RPMI7951 (cell line): ENCODE data around the gene IFT172. TPM values are rescaled to one million over a fixed set of nuclear protein-coding genes. Genes with fewer than 3 reads are reported as not detected.

Source experiments
- DNase-seq: peaks from one replicate; pipeline ENCODE4 v3.0.0-alpha.2; 2012; ENCODE audit warnings: low read depth
- total RNA-seq: library from RNA; depleted of rRNA; stranded (reverse); fragments of >200 nt; shearing (Covaris generic); gene quantifications from 2 replicates; pipeline ENCODE4 v1.2.3, GENCODE V29; 2014

The IFT172 gene
- total RNA-seq, 1 experiment from 2014 or later, result 20.5 TPM

GRCh38 chr2:27494944-27495554, 5.5 kb upstream of the IFT172 start, which contains the start of gene FNDC4:
Gene FNDC4, minus strand, starts transcription at chr2:27495200. Its CDS starts 521 bp downstream, at chr2:27494679.
- DNase-seq, result peak; percentile 18

DNA sequence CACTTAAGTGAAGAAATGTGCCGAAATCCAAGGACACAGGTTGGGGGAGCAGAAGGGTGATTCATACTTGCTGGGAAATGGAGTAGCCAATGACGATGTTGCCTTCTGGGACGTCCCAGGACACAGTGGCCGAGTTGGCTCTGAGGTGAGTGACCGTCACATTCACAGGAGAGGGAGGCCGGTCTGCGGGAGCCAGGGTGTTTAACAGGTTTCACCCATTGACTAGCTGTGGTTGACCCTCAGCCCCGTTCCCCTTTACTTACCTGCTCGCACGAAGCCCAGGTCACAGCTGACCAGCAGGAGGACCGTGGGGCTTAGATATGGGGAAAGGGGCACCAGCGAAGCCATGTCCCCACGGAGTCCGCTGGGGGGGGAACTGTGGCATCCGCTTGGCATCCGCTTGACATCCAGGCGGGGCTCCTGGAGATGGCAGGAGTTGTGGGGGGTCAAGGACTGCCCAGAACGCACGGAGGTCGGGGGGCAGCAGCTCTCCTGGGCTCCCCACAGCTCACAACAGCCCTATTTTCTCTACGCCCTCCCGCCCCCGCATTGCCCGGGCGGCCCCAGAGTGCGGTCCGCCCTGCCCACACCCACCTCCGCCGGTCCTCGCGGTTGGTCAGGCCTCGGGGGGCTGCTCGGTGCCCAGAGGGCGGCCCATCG, 4.9 kb upstream of the IFT172 start:
- peak; percentile 16 for DNase-seq

- no peak for DNase-seq
These were observed 4.4 kb upstream of the IFT172 start for GRCh38 chr2:27493948-27494283.

DNA sequence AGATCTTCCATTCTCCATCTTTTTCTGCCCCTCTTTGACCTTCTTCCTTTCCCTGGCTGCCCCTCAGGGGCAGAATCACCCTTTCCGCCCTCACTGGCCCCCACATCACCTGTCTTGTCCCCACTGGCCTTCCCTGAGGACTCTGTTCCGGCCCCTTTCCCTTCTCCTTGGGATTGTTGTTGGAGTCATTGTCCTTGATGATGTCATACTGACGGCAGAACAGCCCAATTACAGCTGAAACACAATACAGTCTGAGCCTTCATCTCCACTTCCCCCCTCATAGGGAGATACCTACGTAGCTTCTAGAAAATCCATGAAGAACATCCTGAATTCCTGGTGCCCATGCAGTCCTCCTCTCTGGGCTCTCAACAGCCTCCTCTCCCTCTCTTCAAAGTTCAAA, 3.0 kb upstream of the IFT172 start:
- no peak for DNase-seq

GRCh38 chr2:27489118-27489497, 435 bp downstream of the IFT172 start:
- DNase-seq, result peak; percentile 33

DNA sequence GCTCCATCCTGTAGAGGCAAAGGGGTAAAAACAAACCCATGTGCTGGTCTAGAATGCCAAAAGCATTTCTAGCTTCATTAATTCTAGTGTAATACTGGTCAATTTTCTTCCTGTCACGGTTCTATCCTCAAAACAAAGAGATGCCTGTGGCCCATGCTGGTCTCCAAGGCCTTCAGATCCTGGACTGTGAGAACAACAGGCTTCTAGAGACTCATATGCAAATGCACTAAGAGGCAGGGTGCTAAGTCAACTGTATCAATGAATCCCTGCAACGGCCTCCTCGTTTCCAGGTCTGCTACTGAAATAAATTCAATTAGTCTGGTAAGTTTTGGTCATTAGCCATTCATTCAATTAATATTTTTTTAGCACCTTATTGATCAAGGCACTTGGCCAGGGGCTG, 4.0 kb downstream of the IFT172 start:
- no peak for DNase-seq

DNA sequence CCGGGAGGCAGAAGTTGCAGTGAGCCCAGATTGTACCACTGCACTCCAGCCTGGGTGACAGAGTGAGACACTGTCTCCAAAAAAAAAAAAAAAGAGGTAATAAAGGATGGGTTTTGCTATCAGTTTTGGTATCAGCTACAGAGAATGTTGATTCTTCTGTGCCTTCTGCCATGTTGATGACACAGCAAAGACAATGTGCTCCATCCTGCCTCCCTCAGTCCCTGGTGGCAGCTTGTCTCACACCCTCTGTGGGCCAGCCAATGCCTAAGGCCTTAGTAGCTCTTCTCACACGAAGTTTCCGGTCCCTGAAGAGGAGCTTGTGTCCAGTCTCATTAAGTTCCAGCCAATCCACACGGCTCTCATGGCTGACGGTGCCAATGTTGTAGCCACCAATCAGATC, 17.6 kb downstream of the IFT172 start:
- DNase-seq, result no peak

DNA sequence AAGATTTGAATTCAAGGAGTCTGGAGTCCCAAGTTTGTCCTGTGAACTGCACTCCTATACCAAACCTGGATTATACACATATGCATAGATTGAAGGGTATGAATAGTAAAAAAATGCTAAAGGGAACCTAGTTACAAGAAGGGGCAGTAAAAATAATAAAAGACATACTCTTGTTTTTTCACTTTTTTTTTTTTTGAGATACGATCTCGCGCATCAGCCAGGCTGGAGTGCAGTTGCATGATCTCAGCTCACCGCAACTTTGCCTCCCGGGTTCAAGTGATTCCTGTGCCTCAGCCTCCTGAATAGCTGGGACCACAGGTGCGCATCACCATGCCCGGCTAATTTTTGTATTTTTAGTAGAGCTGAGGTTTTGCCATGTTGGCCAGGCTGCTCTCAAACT, 25.1 kb downstream of the IFT172 start:
- DNase-seq, result no peak

GRCh38 chr2:27461118-27461517, 28.4 kb downstream of the IFT172 start:
- DNase-seq, result no peak

- DNase-seq, result no peak
These were observed 35.6 kb downstream of the IFT172 start for GRCh38 chr2:27453968-27454367.

- no peak for DNase-seq
These were observed 38.4 kb downstream of the IFT172 start for GRCh38 chr2:27451095-27451494.

DNA sequence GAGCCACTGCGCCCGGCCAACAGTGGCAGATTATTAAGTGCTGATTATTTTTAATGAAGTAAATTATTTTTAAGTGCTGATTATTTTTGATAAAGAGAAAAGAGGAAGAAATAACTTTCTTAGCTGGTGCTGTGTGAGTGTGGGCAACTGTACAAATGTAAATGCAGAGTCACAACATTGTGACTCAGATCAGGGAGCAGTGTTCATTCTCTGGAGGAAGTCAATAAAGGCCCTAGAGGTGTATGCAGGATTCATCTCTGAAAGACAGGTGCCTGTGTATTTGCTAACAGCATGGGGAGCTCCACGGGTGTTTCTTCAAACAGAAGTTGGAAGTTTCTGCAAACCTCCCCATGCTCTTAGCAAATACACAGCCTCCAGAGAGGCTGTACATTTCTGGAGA, 41.2 kb downstream of the IFT172 start:
- no peak for DNase-seq

DNA sequence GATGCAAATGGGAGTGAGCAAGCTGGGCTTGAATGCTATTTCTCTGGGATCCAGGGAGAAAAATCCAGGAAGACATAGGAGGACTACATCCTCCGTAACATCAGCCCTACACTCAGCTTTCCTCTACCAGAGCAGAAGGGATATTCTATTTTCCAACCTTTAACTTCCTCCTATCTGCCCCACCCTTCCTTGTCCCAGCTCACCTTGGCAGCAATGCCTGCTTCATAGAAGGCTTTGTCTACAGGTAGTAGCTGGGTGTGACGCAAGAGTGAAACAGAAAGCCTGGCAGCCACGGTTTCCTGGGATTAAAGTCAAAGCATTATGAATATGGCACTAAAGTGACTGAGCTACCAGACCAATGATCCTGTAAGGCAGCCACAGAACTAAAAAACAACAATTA, 43.5 kb downstream of the IFT172 start:
- DNase-seq, result no peak

DNA sequence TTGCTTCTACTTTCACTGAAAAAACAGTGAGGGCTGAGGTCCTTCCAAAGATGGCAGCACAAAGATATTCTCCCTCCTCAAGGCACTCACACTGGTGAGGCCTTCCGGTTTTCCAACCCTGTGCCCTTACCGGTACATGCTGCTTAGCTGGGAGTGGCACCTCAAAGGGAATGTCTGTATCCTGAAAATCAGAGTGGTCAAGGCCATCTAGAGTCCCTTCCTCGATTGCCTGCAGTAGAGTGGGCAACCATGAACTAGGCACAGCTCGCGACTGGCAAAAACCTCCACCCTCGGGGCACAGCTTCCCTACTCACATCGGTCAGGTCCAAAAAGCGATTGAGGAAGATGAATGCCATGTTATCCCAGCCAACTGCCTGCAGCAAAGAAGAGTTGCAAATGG, 43.9 kb downstream of the IFT172 start:
- no peak for DNase-seq

DNA sequence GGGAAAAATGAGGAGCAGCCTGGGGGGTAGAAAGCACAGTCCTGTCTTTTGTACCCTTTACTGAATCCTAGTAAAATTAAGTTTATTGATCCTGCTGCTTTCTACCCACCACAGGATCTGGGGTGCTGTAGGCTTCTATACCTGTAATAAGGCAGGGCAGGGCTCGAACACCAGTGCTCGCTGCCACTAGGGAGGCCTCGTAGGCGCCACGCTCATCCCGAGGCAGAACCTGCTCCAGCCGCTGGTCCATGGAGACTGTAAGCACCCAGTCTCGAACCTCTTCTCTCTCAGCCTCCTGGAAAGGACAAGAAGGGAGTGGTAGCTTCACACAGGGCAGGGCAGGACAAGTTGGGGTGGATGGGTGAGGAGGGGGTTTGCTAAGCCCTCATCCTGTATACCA, 44.4 kb downstream of the IFT172 start:
- DNase-seq, result no peak

DNA sequence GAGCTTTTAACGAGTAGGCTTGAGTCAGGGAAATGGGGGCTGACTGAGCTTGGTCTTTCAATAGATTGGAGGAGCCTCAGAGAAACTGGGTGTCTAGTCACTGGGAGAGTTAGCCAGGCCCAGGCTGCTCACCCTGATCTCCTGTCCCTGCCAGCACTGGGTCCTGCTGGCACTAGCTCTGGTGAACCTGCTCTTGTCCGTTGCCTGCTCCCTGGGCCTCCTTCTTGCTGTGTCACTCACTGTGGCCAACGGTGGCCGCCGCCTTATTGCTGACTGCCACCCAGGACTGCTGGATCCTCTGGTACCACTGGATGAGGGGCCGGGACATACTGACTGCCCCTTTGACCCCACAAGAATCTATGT, 46.6 kb downstream of the IFT172 start:
- no peak for DNase-seq

DNA sequence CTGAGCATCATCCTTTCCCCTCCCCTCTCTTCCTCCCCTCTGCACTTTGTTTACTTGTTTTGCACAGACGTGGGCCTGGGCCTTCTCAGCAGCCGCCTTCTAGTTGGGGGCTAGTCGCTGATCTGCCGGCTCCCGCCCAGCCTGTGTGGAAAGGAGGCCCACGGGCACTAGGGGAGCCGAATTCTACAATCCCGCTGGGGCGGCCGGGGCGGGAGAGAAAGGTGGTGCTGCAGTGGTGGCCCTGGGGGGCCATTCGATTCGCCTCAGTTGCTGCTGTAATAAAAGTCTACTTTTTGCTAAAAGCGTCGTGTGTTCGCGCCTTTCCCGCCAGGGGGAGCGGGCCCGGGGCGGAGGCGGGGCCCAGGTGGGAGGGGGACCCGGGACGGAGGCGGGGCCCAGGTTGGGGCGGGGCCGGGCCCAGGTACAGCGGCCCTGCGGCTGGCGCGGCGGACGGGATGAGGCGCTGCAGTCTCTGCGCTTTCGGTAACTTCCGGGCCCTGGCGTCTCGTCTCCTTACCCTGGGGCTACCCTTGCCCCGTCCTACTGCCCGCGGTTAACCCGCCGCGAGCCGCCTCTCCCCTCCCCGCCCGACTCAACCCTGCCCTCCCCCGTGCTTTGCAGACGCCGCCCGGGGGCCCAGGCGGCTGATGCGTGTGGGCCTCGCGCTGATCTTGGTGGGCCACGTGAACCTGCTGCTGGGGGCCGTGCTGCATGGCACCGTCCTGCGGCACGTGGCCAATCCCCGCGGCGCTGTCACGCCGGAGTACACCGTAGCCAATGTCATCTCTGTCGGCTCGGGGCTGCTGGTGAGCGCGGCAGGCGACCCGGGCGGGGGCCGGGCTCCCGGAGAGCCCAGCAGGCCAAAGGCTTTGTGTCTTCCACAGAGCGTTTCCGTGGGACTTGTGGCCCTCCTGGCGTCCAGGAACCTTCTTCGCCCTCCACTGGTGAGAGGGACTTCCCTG, 47.3 kb downstream of the IFT172 start, which contains the start of gene KRTCAP3:
Gene KRTCAP3 (plus strand): TSS at position 424 of the 962 bp plus-strand sequence. CDS start 32 bp downstream, at position 456.
- no peak for DNase-seq

DNA sequence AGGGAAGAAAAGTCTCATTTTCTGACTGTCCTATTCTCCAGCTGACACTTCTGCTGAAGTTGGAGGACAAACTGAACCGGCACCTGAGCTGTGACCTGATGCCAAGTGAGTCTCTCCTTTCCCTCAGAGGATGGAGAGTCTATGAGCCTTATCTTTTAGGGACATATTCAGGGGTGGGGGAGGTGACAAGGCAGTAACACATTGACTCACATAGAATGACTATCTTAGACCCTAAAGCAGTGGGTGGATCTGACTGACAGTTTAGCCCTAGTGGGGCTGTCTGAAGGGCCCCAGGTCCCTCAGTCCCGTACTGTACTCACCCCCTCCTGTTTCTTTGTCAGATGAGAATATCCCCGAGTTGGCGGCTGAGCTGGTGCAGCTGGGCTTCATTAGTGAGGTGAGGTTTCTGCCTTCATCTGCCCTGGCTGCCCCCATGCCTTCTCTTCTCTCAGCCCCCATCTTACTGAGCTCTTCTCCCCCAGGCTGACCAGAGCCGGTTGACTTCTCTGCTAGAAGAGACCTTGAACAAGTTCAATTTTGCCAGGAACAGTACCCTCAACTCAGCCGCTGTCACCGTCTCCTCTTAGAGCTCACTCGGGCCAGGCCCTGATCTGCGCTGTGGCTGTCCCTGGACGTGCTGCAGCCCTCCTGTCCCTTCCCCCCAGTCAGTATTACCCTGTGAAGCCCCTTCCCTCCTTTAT, 48.2 kb downstream of the IFT172 start:
- DNase-seq, result no peak

DNA sequence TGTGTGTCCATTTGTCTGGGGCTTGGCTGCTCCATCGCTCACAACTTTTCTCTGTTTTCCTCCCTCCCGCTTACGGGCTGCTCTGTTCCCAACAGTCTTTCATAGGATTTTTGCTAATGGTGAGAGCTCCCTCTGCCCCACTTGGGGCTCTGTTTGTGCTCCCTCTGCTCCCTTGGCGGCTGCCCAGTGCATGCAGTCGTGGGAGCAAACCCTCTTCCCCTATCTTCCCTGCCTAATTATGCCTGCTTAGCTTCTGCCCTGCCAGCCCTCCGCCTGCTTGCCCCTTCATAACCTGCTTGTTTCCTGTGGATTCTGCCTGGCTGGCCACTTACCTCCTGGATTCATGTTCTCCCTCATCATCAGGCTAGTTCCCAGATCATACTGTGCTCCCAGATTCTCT, 53.9 kb downstream of the IFT172 start:
- no peak for DNase-seq

DNA sequence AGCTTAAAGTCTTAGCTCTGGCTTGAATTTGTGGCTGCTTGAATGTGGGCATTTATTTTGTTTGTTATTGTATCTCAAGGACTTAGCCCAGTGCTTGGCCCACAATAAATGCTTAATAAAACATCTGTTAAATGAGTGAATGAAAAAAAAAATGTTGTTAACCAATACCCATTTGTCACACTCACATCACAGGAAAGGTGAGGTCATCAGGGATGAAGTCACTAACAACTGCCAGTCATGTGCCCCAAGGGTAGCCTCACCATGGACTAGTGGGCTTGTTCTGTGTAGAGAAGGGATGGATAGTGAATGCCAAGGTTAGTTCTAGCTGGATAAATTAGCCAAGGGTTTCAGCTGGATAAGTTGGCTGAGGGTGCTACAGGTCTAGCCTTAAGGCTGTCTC, 58.1 kb downstream of the IFT172 start:
- peak; percentile 71 for DNase-seq

GRCh38 chr2:27428978-27429541, 60.5 kb downstream of the IFT172 start:
- peak; percentile 88 for DNase-seq
